Epithelial cell of alveolus of lung (primary cell): ENCODE measurements around the gene ADCYAP1R1. TPM values are rescaled to one million over a fixed set of nuclear protein-coding genes. Genes with fewer than 3 reads are reported as not detected.

Experiments used
- total RNA-seq: library from RNA; depleted of rRNA; stranded (reverse); fragments of >200 nt; gene quantifications from 2 replicates; pipeline ENCODE4 v1.2.1, GENCODE V29; 2015

Gene ADCYAP1R1
- not detected in 2 replicates for total RNA-seq

DNA sequence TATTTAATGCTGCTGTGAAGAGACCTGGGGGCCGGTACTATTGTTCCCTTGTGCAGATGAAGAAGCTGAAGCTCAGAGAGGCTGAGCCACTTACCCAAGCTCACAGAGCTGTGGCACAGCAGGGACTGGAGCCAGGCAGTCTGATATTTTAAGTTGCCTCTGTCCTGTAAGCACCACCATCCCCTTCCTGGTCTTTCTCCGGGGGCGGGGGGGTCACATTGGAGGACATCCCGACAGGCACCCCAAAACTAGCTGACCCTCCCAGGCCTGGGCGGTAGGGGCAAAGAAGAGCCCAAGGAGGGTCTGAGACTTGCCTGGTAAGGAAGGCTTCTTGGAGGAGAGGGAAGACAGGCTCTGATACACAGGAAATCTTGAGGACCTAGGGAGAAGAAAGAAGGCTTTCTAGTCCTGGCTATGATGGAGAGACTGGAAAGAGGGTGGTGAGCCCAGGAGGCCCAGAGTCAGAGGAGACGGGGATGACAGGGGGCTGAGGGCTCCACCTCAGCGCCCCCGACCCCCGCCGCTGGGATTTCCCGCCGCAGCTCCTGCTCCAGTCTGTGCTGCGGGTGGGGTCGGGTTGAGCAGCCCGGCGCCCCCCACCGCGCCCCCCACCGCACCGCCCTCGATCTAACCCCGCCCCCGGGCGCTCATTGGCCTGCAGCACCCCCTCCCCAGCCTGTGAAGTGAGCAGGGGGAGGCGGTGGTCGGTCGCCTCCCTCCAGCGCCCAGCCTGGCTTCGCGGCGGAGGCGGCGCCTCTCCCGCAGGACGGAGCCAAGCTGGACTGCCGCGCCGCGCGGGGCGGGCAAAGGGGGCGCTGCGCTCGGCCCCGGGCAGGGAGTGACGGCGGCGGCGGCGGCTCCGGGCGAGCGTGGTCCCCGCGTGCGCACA, at the start of gene ADCYAP1R1:
Gene ADCYAP1R1 (plus strand): TSS at position 711 of the 889 bp plus-strand sequence. CDS start 10,957 bp downstream, outside the sequence.

Other genes with a start within 250 kb of the ADCYAP1R1 start
- gene AQP1, start 140.5 kb upstream of the ADCYAP1R1 start, total RNA-seq = 0.78 and 1.4 TPM in 2 replicates
- gene GHRHR, start 88.4 kb upstream of the ADCYAP1R1 start, total RNA-seq = not detected in 2 replicates